Right lobe of liver (tissue), 4 donors: Measurements from ENCODE around the gene DDRGK1.

Experiments used
- CTCF ChIP-seq, 4 donors: fragments of 200-600 bp in 3 of 4; fragments of 450-650 bp in 1 of 4; IDR thresholded peaks; one replicate each; pipeline versions ENCODE4 v1.5.1 to v1.8.0; 2016 to 2022; ENCODE audit warnings: antibody characterized with exemption in 4 of 4, mild to moderate bottlenecking in 2 of 4
- POLR2A ChIP-seq: fragments of 450-650 bp; IDR thresholded peaks from one replicate; pipeline ENCODE4 v1.6.1; 2017; ENCODE audit warnings: antibody characterized with exemption, mild to moderate bottlenecking
- donor health status: DM: no; HTN: no; CAD: no.
- donor health status: DM: no; HTN: no; CAD: no.
- donor health status: DM: no; HTN: yes; CAD: no.

GRCh38 chr20:3248167-3248992, 43.9 kb upstream of the DDRGK1 start:
- TF ChIP-seq CTCF (IDR thresholded peaks at IDR 0.05), result no peak
- no peak for TF ChIP-seq POLR2A
